NCI-H128 (cell line): Measurements from ENCODE around the gene NRIP3.
"Not testable (repeated sequence)": the region's sequence is repeated elsewhere in the genome, so short reads cannot be mapped to it uniquely, and the experiment has no call there.

Experiments used
- DNase-seq: peaks from one replicate; lab custom pipeline; 2025; ENCODE audit not compliant: unreplicated experiment; lab: John Stamatoyannopoulos, UW

NRIP3 gene

DNA sequence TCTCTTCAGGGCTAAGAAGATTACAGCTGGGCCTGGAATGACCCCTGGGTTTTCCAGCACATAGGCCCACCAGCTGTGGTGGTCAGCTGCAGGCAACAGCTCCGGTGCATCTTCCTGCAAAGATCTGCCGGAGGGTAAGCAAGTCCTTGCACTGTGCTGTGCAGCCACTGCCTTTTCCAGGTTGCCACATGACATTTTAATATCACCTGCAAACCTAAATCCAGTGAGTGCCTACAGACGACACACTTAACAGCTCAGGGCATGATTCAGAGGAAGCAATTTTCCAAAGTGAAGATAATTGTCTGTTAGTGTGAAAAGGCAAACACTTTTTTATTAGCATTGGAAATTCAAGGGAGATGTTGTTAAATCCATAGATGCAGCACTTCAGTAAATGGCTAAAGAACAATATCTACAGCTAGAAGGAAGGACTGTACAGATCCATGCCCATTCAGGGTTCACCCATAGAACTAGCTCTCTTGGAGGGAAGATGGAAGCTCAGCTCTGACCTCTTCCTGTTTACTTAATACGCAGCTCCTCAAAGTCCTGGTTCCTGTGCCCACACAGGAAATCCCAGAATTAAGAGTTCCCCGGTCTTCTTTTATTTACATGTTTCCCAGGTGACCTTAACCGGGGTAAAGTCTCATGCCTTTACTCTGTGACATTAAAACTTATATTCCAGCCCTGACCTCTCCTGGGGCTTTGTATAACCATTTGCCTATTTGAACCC is 13.3 kb upstream of the NRIP3 start:
- DNase-seq: no peak

DNA sequence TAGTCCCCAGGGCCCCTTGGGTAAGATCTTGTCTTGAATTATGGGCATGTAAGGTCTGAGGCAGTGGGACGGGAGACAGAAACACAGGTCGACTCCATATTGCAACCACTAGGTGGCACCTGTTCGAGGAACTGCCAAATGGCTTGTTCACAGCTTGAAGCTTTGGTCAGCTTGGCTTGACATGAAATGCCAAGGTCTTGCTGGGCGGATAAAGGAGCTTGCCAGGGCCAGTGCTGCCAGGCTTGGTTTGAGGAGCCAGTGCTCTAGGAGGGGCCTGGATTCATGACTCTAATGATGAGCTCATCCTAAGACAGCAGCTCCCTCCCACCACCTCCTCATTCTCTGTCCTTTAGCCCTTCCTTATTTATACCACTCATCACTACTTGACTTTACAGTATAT is 11.9 kb upstream of the NRIP3 start:
- DNase-seq: peak; percentile 31

DNA sequence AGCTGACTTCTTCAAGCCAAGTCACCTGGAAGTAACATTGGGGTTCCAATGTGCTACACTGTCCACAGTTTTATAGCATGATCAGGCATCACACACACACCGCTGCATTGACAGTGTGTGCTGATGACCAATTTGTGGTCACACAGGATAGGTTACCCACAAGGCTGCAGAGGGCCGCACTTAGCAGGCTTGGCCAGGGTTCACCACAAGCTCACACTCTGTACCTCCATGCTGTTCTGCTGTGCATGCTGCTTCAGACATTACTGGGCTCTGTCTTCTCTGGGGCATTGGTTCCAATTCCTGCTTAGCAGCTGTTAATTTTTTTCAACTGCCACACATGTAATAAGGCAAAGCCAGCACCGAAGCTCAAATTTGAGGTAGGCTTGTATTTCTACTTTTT is 11.0 kb upstream of the NRIP3 start:
- DNase-seq: no peak

DNA sequence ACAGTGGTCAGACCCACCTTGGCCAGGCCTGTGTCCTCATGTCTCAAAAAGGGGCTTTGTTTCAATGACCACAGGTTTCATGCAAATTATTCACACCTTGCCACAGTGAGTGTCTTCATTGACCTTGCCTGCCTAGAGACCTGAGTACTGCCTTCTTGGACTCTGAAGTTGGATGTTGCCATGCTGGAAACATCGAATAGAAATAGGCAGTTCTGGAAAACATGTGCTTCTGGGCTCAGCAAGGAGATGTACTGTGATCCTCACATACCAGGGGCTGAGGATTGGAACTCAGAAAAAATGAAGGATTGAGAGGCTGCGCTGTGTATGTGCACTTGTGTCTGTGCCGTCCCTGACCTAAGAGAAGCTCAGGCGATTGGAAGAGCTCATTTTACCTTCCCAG is 9.6 kb upstream of the NRIP3 start:
- no peak for DNase-seq

DNA sequence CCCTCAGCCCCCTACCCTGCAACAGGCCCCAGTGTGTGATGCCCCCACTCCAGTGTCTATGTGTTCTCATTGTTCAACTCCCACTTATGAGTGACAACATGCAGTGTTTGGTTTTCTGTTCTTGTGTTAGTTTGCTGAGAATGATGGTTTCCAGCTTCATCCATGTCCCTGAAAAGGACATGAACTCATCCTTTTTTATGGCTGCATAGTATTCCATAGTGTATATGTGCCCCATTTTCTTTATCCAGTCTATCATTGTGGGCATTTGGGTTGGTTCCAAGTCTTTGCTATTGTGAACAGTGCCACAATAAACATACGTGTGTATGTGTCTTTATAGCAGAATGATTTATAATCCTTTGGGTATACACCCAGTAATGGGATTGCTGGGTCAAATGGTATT is 5.7 kb upstream of the NRIP3 start:
- DNase-seq: not testable (repeated sequence)

DNA sequence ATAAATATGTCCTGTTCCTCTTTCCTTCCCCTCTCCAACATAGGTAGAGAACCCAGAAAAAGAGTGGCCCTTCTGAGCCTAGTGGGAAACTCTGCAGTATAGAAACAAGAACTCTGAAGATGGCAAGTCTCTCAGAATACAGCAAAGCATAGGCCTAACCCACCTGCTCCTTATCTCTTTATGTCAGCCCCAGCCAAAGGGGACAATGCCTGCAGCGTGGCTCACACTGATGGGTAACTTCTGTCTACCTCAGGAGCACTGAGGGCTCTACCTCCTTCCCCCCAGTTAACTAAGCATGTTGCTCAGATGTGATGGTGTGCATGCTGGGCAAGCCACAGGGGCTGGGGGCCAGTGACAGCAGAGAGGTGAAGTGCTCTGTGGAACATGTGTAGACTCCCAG is 4.9 kb upstream of the NRIP3 start:
- DNase-seq: no peak

DNA sequence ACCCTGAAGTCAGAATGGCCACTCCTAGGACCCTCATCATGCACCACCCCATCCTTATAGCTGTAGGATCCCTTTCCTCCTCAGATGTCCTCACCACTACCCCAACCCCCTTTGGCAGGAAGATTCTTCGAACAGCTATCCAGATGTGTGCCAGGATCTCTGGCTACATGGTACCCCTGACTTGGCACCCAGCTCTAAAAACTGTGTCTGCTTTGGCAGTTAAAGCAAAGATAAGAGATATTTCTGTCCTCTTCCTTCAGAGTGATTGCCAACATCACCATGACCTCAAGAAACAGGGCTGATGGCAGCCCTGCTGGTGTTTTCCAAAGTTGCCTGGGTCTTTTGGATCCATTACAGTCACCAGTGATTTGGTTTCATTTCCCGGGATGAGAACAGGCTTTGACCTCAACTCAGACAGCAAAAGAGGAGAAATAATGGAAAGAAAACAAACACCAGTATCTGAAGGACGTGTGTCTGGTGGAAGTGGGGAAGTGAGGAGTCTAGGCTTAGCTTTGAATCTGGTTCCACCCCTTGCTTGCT is 4.3 kb upstream of the NRIP3 start:
- no peak for DNase-seq

DNA sequence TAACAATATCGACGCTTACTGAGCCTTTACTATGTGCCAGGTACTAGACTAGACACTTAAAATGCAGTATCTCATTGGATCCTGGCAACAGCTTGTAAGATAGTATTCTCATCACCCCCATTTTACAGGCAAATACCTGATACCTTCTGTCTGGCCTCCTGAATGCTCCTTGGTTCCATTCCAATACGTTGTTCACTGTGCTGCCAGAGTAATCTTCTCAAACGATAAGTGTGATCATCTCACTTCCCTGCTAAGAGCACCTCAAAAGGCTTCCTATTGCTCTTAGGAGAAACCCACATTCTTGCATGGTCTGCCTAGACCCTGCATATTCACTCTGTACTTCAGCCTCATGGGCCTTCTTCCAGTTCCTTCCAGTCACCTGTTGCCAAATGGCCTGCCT is 1.3 kb upstream of the NRIP3 start:
- no peak for DNase-seq

DNA sequence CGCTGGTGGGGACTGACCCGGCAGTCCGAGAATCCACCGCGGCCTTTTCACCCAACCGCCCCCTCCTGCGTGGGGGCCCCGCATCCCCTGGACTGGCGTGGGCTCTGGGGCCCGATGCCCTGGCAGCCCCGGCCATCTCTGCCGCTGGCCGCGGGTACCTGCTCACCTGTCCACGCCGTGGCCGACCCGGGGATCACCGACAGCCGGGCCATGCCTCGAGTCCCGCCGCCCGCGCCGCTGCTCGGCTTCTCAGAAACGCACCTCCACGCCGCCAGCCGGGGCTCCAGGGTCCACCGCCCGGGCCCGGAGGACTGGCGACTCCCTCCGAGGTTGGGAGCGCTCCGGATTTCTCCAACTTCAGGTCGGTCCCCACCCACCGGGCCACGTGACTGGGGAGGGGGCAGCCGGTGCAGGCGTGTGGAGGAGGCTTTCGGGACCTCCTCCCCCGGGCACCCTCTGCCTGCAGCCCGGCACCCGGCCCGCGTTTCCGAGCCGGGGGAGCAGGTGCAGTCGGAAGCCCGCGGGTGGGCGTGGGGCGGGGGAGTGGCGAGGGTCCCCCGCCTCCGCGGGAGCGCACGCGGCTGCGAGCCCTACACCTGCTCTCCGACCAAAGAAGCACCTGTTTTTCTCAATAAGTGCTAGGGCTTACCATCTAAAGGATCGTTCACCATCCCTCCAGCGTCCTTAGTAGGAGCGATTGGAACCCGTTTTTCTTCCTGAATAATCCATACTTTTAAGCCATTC is 554 bp upstream of the NRIP3 start:
- peak; percentile 13 for DNase-seq

DNA sequence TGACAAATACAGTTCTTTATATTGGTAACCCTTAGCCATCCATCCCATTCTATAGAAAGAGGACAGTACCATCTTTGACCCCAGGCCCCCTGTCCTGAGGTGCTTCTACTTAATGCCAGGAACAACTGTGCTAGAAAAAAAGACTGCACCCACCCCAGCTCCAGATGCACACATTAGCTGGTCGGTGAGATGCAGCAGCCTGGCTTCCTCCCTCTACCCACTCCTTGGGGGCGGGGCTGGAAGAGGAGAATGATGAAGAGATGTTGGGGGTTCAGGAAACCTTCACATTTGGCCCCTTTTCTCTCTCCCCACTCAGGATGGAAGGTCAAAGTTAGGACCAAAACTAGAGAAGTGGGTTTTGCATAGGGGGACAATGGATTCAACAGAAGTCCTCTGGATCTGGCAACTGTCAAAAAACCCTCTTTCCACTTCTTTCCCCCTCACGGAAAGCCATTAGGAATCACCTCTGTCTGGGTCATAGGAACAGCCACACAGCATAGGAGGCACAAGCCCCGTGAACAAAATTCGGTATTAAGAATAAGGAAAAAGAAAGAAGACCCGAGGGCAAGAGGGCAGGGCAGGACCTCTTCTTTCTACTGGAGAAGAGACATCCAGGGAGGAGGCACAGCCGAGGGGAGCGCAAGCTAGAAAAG is 755 bp downstream of the NRIP3 start:
- no peak for DNase-seq

DNA sequence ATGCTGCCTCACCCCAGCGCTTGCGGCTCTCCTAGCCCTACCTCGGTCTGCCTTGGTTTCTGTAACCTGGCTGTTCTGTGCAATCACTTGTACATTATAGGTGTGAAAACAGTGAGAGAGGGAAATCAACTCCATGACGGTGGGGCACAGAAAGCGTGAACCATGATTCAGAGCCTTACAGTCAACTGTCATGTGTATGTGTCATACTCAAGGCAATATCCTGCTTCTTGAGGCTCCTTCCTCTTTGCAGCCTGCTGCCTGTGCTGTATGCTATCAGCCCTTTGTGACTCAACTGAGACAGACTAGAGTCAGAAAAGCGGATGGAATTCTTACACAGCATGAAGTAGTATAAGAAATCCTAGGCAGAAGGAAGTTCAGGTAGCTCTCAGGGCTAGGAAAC is 2.1 kb downstream of the NRIP3 start:
- no peak for DNase-seq

DNA sequence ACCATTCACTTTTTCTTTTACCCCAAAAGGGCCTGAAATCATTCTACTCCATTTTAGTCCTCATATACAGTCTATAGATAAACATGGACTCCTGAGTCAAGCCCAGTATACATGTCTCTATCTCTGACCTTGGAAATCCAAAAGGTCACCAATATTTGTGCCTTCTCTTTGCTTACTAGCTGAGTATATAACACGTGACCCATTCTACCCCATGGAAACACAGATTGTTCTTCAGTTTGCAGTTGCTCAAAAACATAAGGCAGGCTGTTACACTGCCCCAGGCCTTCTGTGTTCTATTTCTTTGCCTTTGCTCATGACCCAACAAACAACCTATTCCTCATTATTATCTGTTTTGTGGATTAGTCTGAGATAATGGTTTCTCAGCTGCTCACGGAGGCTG is 5.8 kb downstream of the NRIP3 start:
- DNase-seq: no peak

DNA sequence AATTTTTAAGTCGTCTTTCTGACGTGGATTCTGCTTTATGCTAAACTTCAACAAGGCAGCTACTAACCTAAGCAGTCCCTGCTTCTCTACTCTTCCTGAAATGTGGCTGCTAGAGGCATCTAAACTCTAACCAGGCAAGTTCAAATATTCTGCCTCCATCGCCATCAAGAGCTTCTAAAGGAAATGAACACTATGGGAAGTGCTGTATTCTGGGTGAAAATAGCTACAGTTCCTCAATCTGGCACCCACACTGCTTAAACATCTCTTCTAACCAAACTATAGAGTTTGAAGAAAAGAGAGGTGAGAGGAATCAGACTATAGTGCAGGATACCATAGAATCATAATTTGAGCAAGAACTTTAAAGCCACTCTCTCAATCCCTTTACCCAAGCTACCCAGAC is 6.3 kb downstream of the NRIP3 start:
- no peak for DNase-seq

DNA sequence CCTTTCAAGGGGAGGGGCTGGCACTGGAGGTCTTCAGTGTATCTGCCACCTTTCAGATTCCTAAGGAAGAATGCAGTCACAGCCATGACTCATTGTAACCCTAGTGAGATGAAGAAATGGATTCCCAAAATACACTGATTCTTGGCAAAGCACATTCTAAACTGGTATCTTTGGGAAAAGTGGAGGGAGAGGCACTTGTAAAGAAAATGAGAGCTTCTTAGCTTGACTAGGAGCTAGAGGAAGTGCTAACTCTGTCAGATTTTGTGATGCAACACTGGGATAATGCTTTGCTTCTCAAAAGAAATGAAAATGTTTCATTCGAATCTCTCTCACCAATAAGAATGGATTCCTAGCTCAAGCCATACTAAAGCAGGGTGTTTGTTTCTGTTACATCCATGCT is 14.3 kb downstream of the NRIP3 start:
- no peak for DNase-seq

DNA sequence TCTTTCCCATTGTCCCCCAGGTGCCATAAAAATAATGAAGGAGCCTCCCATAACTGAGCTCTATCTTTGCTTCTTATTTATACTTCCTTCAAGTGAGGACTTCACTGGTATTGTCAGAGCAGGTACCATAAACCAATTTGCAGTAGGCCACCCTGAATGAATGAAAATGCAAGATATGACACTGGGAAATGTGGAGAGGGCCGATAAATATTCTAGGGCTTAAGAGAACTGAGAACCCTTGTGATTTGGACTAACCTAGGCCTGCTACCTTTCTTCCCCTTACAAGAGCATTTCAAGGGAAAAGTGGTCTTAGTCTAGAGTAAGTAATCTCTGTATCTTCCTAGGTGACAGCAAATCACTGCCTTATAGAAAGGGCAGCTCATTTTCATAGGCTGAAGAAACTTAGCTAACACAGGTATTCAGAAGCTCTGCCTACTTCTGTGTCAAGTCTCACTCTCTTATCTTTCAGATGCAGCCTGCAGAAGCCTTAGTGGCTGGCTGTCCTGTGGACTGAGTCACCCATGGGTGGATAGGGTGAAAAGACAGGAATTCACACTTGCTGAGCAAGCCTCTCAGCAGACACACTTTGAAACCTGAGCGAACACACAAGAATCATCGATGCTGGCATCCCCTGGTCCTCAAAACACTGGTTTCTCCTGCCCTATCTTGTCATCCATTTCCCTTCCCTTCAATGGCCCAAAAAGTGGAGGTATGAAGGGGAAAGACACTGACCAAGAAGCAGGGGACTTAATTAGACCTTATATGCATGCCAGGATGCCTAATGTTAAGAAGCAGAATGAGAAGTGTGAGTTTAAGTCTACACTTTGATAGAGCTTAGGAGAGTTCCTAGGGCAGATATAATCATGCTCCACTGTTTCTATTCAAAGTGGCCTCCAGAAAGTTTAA is 15.2 kb downstream of the NRIP3 start:
- no peak for DNase-seq

DNA sequence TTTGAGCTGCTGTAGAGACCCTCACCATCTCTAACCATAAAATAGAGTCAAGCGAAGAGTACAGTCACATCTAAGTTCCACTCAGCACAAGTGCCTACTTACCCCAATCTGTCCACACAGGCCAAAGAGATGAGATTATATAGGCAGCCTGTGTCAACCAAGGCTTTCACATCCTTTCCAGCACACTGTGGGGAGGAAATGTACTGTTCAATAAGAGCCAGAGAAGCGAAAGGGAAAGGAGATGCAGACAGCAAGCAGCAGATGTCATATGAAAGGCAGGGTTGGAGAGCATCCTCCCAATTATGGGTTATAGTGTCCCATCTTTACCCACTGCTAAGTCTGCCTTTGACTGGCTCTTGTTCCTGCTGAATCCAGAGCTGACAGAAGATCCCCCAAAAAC is 16.4 kb downstream of the NRIP3 start:
- DNase-seq: no peak

DNA sequence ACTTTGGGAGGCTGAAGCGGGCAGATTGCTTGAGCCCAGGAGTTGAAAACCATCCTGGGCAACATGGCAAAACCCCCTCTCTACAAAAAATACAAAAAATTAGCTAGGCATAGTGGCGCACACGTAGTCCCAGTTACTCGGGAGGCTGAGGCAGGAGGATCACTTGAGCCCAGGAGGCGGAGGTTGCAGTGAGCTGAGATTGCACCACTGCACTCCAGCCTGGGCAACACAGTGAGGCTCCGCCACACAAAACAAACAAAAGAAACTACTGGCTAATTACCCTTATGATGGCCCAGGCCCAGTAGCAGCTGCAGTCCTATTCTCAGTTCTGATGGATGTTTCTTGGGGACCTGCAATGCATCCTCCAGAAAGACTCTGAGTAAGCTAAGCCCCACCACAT is 17.0 kb downstream of the NRIP3 start:
- DNase-seq: not testable (repeated sequence)

DNA sequence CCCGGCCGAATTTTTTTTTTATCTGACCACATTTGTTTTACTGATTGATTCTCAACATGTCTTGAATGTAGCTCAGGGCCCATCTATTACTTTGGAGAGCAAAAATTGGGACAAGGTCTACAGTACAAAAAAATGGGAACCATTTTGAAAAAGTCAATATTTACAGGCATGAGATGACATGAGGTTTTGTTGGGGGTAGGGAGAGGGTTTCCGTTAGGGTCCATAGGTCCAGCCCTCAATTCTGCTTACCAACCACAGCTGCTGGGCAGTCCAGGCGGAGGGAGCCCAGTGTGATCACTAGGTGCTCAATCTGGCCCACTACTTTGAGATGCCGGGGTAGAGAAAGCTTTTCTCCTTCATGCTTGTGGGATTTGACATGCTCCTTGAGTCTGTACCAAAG is 18.3 kb downstream of the NRIP3 start:
- DNase-seq: no peak

DNA sequence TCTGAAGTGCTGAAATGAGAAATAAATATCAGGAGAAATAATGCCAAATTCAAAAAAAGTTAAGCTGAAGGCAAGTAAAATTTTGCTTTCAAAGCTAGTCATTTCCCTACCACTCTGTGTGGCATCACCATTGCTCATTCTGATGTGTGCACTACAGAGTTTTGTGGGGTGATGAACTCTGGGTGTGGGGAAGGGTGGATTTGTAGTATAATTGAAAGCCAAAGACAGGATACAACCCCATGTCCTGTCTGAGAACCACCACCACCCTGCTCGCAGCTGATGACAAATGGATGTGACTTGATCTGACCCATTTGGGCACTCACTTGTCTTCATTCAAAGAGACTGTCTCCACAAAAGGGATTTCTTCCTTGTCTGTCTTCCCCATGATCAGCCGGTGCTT is 20.2 kb downstream of the NRIP3 start:
- no peak for DNase-seq

DNA sequence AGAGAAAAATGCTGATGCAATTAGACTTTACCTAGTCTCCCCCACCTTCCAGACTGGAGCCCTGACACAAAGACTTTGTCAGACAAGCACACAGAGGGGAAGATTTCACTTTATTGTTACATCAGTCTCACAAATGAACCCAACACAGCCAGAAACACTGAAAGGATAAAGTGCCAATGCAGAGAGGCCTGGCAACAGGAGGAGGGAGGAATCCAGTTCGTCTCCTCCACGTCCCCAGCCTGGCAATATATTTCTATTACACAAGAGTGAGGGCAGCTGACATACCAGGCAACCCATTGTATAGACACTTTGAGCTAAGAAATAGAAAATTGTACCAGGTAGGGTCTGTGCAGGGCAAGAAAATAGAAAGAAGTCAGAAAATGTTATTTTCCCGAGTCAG is 23.3 kb downstream of the NRIP3 start:
- no peak for DNase-seq

DNA sequence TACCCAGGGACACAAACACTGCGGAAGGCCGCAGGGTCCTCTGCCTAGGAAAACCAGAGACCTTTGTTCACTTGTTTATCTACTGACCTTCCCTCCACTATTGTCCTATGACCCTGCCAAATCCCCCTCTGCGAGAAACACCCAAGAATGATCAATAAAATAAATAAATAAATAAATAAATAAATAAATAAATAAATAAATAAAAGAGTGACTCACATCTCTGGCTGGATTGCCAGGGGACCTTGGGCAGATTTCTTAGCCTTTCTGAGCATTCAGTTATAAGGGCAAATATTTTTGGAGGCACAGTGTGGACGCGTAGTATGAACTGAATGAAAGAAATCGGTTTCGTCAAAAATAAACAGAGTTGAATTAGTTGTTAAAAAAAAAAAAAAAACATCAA is 24.4 kb downstream of the NRIP3 start:
- DNase-seq: not testable (repeated sequence)
